Measurements from ENCODE around the gene STRN4.

DNA sequence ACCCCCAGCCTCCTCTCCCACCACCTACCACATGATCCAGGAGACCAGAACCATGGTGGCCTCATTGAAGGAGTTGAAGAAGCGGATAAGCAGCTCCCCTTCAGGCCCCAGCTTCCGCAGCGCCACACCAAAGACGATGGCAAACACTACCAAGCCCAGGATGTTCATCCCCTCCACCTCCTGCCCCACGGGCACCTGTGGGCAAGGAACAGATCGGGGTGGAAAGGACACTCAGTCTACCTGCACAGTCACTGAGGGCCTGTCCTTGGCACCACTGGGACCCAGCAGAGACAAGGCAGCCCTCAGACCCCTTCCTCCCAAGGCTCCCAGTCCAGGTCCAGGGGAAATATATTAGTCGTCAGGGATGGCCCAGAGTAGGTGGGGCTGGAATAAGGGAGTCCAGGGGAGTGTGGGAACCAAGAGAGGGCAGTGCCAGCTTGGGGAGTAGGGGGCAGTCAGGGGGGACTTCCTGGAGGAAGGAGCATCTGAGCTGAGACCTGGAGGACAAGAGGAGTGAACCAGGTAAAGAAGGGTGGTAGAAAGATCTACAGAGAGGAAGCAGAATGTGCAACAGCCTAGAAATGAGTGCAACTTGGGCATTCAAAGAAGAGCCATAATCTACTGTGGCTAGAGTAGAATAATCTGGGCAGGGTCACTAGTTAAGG lies 36.2 kb upstream of the STRN4 start:
- TF ChIP-seq, protein P1, sequence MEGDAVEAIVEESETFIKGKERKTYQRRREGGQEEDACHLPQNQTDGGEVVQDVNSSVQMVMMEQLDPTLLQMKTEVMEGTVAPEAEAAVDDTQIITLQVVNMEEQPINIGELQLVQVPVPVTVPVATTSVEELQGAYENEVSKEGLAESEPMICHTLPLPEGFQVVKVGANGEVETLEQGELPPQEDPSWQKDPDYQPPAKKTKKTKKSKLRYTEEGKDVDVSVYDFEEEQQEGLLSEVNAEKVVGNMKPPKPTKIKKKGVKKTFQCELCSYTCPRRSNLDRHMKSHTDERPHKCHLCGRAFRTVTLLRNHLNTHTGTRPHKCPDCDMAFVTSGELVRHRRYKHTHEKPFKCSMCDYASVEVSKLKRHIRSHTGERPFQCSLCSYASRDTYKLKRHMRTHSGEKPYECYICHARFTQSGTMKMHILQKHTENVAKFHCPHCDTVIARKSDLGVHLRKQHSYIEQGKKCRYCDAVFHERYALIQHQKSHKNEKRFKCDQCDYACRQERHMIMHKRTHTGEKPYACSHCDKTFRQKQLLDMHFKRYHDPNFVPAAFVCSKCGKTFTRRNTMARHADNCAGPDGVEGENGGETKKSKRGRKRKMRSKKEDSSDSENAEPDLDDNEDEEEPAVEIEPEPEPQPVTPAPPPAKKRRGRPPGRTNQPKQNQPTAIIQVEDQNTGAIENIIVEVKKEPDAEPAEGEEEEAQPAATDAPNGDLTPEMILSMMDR (IDR thresholded peaks at IDR 0.05) = no peak
- no peak for TF ChIP-seq POLR2A (IDR thresholded peaks at IDR 0.05)
